IMR-90 (cell line): ENCODE data around the gene WDCP. TPM values are rescaled to one million over a fixed set of nuclear protein-coding genes. Genes with fewer than 3 reads are reported as not detected.

Experiments used
- ATAC-seq: fragments of 200-7000 bp; cut with Tn5 transposase; 2 replicates; pipeline ENCODE4 v1.9.1; 2020; ENCODE audit warnings: low read depth, mild to moderate bottlenecking, moderate library complexity
- BruUV-seq: library from RNA; stranded (reverse); fragments of 400-500 nt; replicated peaks from 2 replicates; lab custom pipeline; 2021; lab: Mats Ljungman, UMichigan
- CTCF ChIA-PET: fragments of 300-600 bp; formaldehyde crosslinking; extraction: SDS; loops from one replicate; lab custom pipeline; 2021; ENCODE audit warnings: antibody characterized with exemption; lab: Yijun Ruan, JAX
- POLR2A ChIA-PET: fragments of 300-600 bp; sonication (Branson Sonifier 250); formaldehyde crosslinking; loops from one replicate; lab custom pipeline; 2022; ENCODE audit warnings: antibody characterized with exemption; ENCODE audit not compliant: unreplicated experiment; lab: Charles Lee
- DNase-seq: peaks from one replicate; pipeline ENCODE4 v3.0.0; 2013
- H2AFZ ChIP-seq: replicated peaks from 2 replicates; pipeline ENCODE3; 2013; ENCODE audit warnings: low read length, mild to moderate bottlenecking; ENCODE audit not compliant: poor library complexity
- H2AK5ac ChIP-seq: 2 replicates; pipeline ENCODE4 v1.6.1; 2013; ENCODE audit warnings: low read depth, low read length, inconsistent platforms
- H2AK9ac ChIP-seq: replicated peaks from 2 replicates; pipeline ENCODE3; 2013; ENCODE audit warnings: mild to moderate bottlenecking, low read depth, low read length, moderate library complexity; ENCODE audit not compliant: poor library complexity
- H2BK120ac ChIP-seq: 2 replicates; pipeline ENCODE4 v1.6.1; 2013; ENCODE audit warnings: low read depth, low read length, inconsistent platforms
- H2BK15ac ChIP-seq: 3 replicates; pipeline ENCODE4 v1.6.1; 2013; ENCODE audit warnings: low read depth, low read length, inconsistent platforms
- H2BK20ac ChIP-seq: 2 replicates; pipeline ENCODE4 v1.6.1; 2013; ENCODE audit warnings: low read depth, mild to moderate bottlenecking, inconsistent platforms, low read length, moderate library complexity
- H2BK5ac ChIP-seq: 2 replicates; pipeline ENCODE4 v1.6.1; 2013; ENCODE audit warnings: mild to moderate bottlenecking, low read depth, low read length, inconsistent platforms; ENCODE audit not compliant: poor library complexity, severe bottlenecking
- H3K14ac ChIP-seq: replicated peaks from 2 replicates; pipeline ENCODE4 v1.6.1; 2013; ENCODE audit warnings: low read depth, low read length, inconsistent platforms
- H3K18ac ChIP-seq: 2 replicates; pipeline ENCODE4 v1.6.1; 2013; ENCODE audit warnings: low read depth, low read length, control low read depth
- H3K23ac ChIP-seq: 2 replicates; pipeline ENCODE4 v1.6.1; 2013; ENCODE audit warnings: low read depth, low read length, inconsistent platforms
- H3K27ac ChIP-seq: 2 replicates; pipeline ENCODE4 v1.5.1; 2013; ENCODE audit warnings: mild to moderate bottlenecking, control low read depth, low read length; ENCODE audit not compliant: insufficient read depth
- H3K27me3 ChIP-seq: 2 replicates; pipeline ENCODE4 v1.6.1; 2013; ENCODE audit warnings: low read length; ENCODE audit not compliant: control insufficient read depth, insufficient read depth
- H3K36me3 ChIP-seq: 2 replicates; pipeline ENCODE4 v1.6.1; 2013; ENCODE audit warnings: low read length, mixed read lengths; ENCODE audit not compliant: control insufficient read depth, insufficient read depth
- H3K4ac ChIP-seq: 2 replicates; pipeline ENCODE4 v1.6.1; 2013; ENCODE audit warnings: low read depth, low read length, inconsistent platforms
- H3K4me1 ChIP-seq: 2 replicates; pipeline ENCODE4 v1.6.1; 2013; ENCODE audit warnings: low read length, mixed read lengths; ENCODE audit not compliant: control insufficient read depth, insufficient read depth
- H3K4me2 ChIP-seq: 2 replicates; pipeline ENCODE4 v1.6.1; 2013; ENCODE audit warnings: low read depth, mild to moderate bottlenecking, control low read depth, low read length, moderate library complexity
- H3K4me3 ChIP-seq: 2 replicates; pipeline ENCODE4 v1.5.1; 2013; ENCODE audit warnings: low read depth, mild to moderate bottlenecking, control low read depth, low read length, moderate library complexity; ENCODE audit not compliant: insufficient read depth
- H3K56ac ChIP-seq: 2 replicates; pipeline ENCODE4 v1.6.1; 2013; ENCODE audit warnings: low read length, inconsistent platforms; ENCODE audit not compliant: insufficient read depth; ENCODE audit errors: extremely low read depth
- H3K79me1 ChIP-seq, 2 experiments: 2 replicates each; pipeline ENCODE4 v1.6.1; 2013; ENCODE audit warnings: low read length in 2 of 2, inconsistent platforms in 1 of 2, low read depth in 1 of 2
- H3K9ac ChIP-seq: 2 replicates; pipeline ENCODE4 v1.6.1; 2013; ENCODE audit warnings: low read depth, low read length, control low read depth
- H3K9me1 ChIP-seq: 2 replicates; pipeline ENCODE4 v1.6.1; 2013; ENCODE audit warnings: low read length, inconsistent platforms; ENCODE audit not compliant: insufficient read depth
- H3K9me3 ChIP-seq: 2 replicates; pipeline ENCODE4 v1.6.1; 2013; ENCODE audit warnings: low read length; ENCODE audit not compliant: control insufficient read depth, insufficient read depth
- H4K20me1 ChIP-seq: 2 replicates; pipeline ENCODE4 v1.6.1; 2013; ENCODE audit warnings: low read length, inconsistent platforms; ENCODE audit not compliant: insufficient read depth
- H4K5ac ChIP-seq: 2 replicates; pipeline ENCODE4 v1.6.1; 2013; ENCODE audit warnings: mild to moderate bottlenecking, low read depth, low read length, control low read depth
- H4K8ac ChIP-seq, 2 experiments: 2 replicates each; pipeline ENCODE4 v1.6.1; 2013; ENCODE audit warnings: low read depth in 2 of 2, low read length in 2 of 2, control low read depth in 1 of 2, inconsistent platforms in 1 of 2
- H4K91ac ChIP-seq: 2 replicates; pipeline ENCODE4 v1.6.1; 2013; ENCODE audit warnings: low read depth, low read length, inconsistent platforms; ENCODE audit not compliant: insufficient read depth
- BHLHE40 ChIP-seq: fragments of 150-350 bp; IDR thresholded peaks from 2 replicates; pipeline ENCODE4 v1.6.1; 2016; ENCODE audit warnings: mild to moderate bottlenecking, low read depth, low read length
- CEBPB ChIP-seq: IDR thresholded peaks from 2 replicates; pipeline ENCODE4 v1.6.1; 2012; ENCODE audit warnings: low read depth, low read length, improper control_type of control experiment
- CHD1 ChIP-seq: IDR thresholded peaks from 2 replicates; pipeline ENCODE4 v1.6.1; 2012; ENCODE audit warnings: low read depth, low read length, improper control_type of control experiment
- FOS ChIP-seq: fragments of 150-350 bp; IDR thresholded peaks from 2 replicates; pipeline ENCODE4 v1.6.1; 2016; ENCODE audit warnings: low read depth, low read length
- MAFK ChIP-seq: IDR thresholded peaks from 2 replicates; pipeline ENCODE4 v1.6.1; 2012; ENCODE audit warnings: low read depth, low read length, improper control_type of control experiment
- MAZ ChIP-seq: IDR thresholded peaks from 2 replicates; pipeline ENCODE4 v1.6.1; 2012; ENCODE audit warnings: low read depth, mild to moderate bottlenecking, low read length, improper control_type of control experiment, moderate library complexity, borderline replicate concordance
- MXI1 ChIP-seq: IDR thresholded peaks from 2 replicates; pipeline ENCODE4 v1.6.1; 2012; ENCODE audit warnings: low read depth, mild to moderate bottlenecking, low read length, moderate library complexity, borderline replicate concordance
- NFE2L2 ChIP-seq: fragments of 150-350 bp; IDR thresholded peaks from 2 replicates; pipeline ENCODE4 v1.6.1; 2016; ENCODE audit warnings: low read depth, mild to moderate bottlenecking, low read length
- POLR2A ChIP-seq: IDR thresholded peaks from 2 replicates; pipeline ENCODE4 v1.6.1; 2012; ENCODE audit warnings: mild to moderate bottlenecking, low read depth, low read length
- RAD21 ChIP-seq: IDR thresholded peaks from 2 replicates; pipeline ENCODE4 v1.6.1; 2012; ENCODE audit warnings: low read length, improper control_type of control experiment
- RCOR1 ChIP-seq: IDR thresholded peaks from 2 replicates; pipeline ENCODE4 v1.6.1; 2012; ENCODE audit warnings: mild to moderate bottlenecking, low read length, improper control_type of control experiment; ENCODE audit not compliant: insufficient replicate concordance
- RFX5 ChIP-seq: IDR thresholded peaks from 2 replicates; pipeline ENCODE4 v1.8.0; 2012; ENCODE audit warnings: low read depth, mild to moderate bottlenecking, low read length, moderate library complexity
- SMC3 ChIP-seq: fragments of 150-350 bp; IDR thresholded peaks from 2 replicates; pipeline ENCODE4 v1.6.1; 2016; ENCODE audit warnings: low read depth, mild to moderate bottlenecking, antibody characterized with exemption, low read length, moderate library complexity
- WGBS, 2 experiments: methylation state at CpG; one replicate each; pipeline versions ENCODE4 v1.1.5 to v1.1.7; 2013; ENCODE audit warnings: missing lambda C conversion rate in 2 of 2; ENCODE audit not compliant: insufficient read length in 1 of 2; ENCODE audit errors: extremely low coverage in 2 of 2; 5-methylcytosine and 5-hydroxymethylcytosine counted together
- dilution Hi-C: fragments of 300-500 bp; cut with HindIII; formaldehyde crosslinking; loops from one replicate; pipeline ENCODE4 v1.14.3; 2018; ENCODE audit warnings: low sequenced_read_pairs; ENCODE audit not compliant: unreplicated experiment
- in situ Hi-C: fragments of 300-500 bp; cut with MboI; formaldehyde crosslinking; loops from 3 replicates; pipeline ENCODE4 v1.14.3; 2019; ENCODE audit warnings: low sequenced_read_pairs, inconsistent platforms, mixed read lengths
- intact Hi-C: fragments of 100-400 bp; cut with micrococcal nuclease; formaldehyde crosslinking; loops from 2 replicates; pipeline ENCODE4 v1.10.0; 2022
- polyA plus RNA-seq, 3 experiments: library from polyadenylated mRNA; depleted of rRNA; stranded (reverse); fragments of >200 nt; gene quantifications; 2 replicates each; pipeline ENCODE4 v1.2.3, GENCODE V29; 2012; ENCODE audit warnings: low replicate concordance in 1 of 3
- total RNA-seq: library from RNA; depleted of rRNA; stranded (reverse); fragments of >200 nt; gene quantifications from 2 replicates; pipeline ENCODE4 v1.2.3, GENCODE V29; 2012
- TF ChIP-seq, protein P1 (sequence below): conservative IDR thresholded peaks from 2 replicates; pipeline ENCODE4 v1.5.1; 2012; ENCODE audit warnings: mild to moderate bottlenecking, low read depth, low read length, improper control_type of control experiment

WDCP gene
- total and polyA plus RNA-seq, 2 of the 4 experiments (the other 2 are of a cell fraction) = 6.8 to 18.6 TPM

DNA sequence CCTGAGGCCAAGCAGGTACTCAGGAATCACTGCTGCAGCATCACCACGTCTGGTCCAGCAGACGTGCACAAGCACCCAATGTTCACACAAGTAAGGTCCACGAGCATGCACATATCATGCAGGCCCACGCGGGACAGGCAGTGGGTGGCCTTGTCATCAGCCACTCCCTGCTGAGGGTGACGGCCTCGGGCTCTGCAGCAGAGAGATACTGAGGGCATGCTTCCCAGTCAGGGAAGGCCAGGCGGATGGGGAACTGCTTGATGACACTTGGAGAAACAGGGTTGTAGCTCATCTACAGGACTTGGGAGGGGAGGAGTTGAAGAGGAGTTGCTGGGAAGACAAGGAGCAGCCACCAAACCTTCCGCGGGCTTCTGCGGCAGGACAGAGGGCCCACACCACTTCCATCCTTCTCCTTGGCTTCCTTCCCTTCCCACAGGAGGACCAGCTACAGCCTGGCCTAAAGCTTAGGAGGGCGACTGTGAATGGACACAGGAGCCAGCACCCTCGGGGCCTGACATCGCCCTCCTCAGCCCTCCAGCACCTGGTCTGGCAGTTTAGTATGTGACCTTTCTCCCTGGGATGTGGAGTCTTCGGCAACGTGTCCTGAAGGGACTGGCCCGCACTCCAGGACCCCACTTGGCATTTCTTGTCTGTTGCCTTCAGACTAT lies 22.1 kb downstream of the WDCP start:
- Histone ChIP-seq H2BK5ac (no peak overlapping the region), H3K27ac (no peak overlapping the region), H3K18ac (no peak overlapping the region), H3K36me3 (peaks cover 16% of the 10 kb centered on the region), H3K9me3 (no peaks in the 10 kb centered on the region), H4K91ac (no peak overlapping the region), H3K79me1 (peaks cover 0 to 12% of the 10 kb centered on the region in 2 experiments; a peak in 2 of 4 replicates), H3K4ac (no peak overlapping the region), H4K8ac (no peak overlapping the region), H4K20me1 (no peaks in the 10 kb centered on the region; the same call in 1 of the 2 replicates), H3K9ac (no peak overlapping the region), H3K4me2 (no peak overlapping the region), H3K4me1 (no peaks in the 10 kb centered on the region), H2BK15ac (no peak overlapping the region), H3K4me3 (no peak overlapping the region), H3K56ac (no peak overlapping the region), H3K27me3 (no peaks in the 10 kb centered on the region), H2AK5ac (no peak overlapping the region), H3K14ac (no peak overlapping the region), H2AFZ (no peak overlapping the region), H3K9me1 (0 out of 2 replicates have a peak, but pooled peaks cover 6% of the 10 kb centered on the region), H3K23ac (no peak overlapping the region), H4K5ac (no peak overlapping the region), H2AK9ac (no peak overlapping the region), H2BK120ac (no peak overlapping the region), H2BK20ac (no peak overlapping the region)
- CTCF ChIA-PET = no interaction called here
- BruUV-seq = no TSS peak
- TF ChIP-seq, protein P1, sequence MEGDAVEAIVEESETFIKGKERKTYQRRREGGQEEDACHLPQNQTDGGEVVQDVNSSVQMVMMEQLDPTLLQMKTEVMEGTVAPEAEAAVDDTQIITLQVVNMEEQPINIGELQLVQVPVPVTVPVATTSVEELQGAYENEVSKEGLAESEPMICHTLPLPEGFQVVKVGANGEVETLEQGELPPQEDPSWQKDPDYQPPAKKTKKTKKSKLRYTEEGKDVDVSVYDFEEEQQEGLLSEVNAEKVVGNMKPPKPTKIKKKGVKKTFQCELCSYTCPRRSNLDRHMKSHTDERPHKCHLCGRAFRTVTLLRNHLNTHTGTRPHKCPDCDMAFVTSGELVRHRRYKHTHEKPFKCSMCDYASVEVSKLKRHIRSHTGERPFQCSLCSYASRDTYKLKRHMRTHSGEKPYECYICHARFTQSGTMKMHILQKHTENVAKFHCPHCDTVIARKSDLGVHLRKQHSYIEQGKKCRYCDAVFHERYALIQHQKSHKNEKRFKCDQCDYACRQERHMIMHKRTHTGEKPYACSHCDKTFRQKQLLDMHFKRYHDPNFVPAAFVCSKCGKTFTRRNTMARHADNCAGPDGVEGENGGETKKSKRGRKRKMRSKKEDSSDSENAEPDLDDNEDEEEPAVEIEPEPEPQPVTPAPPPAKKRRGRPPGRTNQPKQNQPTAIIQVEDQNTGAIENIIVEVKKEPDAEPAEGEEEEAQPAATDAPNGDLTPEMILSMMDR = no peak
- TF ChIP-seq RCOR1 (no peak), MXI1 (no peak), RFX5 (no peak), FOS (no peak), MAFK (no peak), NFE2L2 (no peak), RAD21 (no peak), BHLHE40 (no peak), POLR2A (no peak), SMC3 (no peak), CHD1 (no peak), MAZ (no peak), CEBPB (no peak)
- WGBS, 2 experiments = 97% methylated on average over 9 of the region's 17 CpGs; no CpG with 5 or more reads in 1 of the 2 experiments
- POLR2A ChIA-PET = no interaction called here
- ATAC-seq (no peak), DNase-seq (no peak)
- in situ Hi-C loops (no loop called here), intact Hi-C loops (no loop called here), dilution Hi-C loops (no loop called here)
